Neural crest cell (in vitro differentiated cells): ENCODE data around the gene ALDH4A1. TPM values are rescaled to one million over a fixed set of nuclear protein-coding genes. Genes with fewer than 3 reads are reported as not detected.

ENCODE experiments used
- DNase-seq: peaks from one replicate; pipeline ENCODE4 v3.0.0; 2021; ENCODE audit warnings: low read depth, mixed read lengths, low spot score
- H3K27ac Mint-ChIP-seq: one replicate; pipeline ENCODE4 v1.8.0; 2021; ENCODE audit warnings: mild to moderate bottlenecking, mixed read lengths; ENCODE audit not compliant: unreplicated experiment
- H3K27me3 Mint-ChIP-seq: 2 replicates; pipeline ENCODE4 v1.8.0; 2021; ENCODE audit warnings: low read depth, mild to moderate bottlenecking, mixed read lengths
- H3K36me3 Mint-ChIP-seq: 2 replicates; pipeline ENCODE4 v1.8.0; 2021; ENCODE audit warnings: low read depth, mild to moderate bottlenecking, mixed read lengths
- H3K4me1 Mint-ChIP-seq: 2 replicates; pipeline ENCODE4 v1.8.0; 2021; ENCODE audit warnings: mixed read lengths
- H3K4me3 Mint-ChIP-seq: one replicate; pipeline ENCODE4 v1.8.0; 2021; ENCODE audit warnings: mild to moderate bottlenecking, mixed read lengths
- H3K9me3 Mint-ChIP-seq: 2 replicates; pipeline ENCODE4 v1.8.0; 2021; ENCODE audit warnings: mixed read lengths
- total RNA-seq: library from RNA; stranded (reverse); gene quantifications from 2 replicates; pipeline ENCODE4 v1.2.1, GENCODE V29; 2021
- TF ChIP-seq, protein P1 (sequence below): fragments of 200-600 bp; sonication (generic); conservative IDR thresholded peaks from 2 replicates; pipeline ENCODE4 v1.5.0; 2021; ENCODE audit warnings: antibody characterized with exemption, mild to moderate bottlenecking

Gene ALDH4A1
- total RNA-seq, 1 donor from 2014 or later, result 19.5 TPM

DNA sequence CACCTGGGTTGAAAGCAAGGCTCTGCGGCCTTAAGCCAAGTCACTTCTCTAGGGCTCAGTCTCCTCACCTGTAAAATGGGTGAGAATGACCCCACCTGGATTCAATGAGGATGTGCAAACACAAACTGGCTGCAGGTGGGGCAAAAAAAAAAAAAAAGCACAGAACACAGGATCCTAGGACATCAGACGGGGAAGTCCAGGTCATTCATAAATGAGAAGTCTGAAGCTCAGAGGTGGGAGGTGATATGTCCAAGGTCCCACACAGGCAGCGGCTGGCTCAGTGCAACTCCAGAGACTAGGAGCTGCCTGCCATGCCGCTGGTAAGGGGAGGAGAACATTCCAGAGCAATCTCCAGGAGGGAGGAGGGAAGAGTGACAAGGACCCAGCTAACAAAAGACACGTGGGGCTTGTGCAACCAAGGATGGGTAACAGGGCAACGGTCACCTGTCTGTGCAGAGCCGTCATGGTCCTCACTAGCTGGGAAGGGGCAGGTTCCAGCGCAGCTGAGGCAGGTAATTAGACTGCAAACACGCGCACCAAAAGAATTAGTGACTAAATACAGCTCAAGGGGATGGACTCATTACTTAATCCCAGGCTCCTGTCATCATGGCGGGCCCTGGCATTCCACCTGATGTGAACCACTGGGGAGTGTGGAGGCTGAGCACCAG lies 34.6 kb upstream of the ALDH4A1 start:
- Mint-ChIP-seq H3K4me1 (peaks cover 48% of the 10 kb centered on the region), H3K27me3 (no peaks in the 10 kb centered on the region), H3K36me3 (no peaks in the 10 kb centered on the region)

DNA sequence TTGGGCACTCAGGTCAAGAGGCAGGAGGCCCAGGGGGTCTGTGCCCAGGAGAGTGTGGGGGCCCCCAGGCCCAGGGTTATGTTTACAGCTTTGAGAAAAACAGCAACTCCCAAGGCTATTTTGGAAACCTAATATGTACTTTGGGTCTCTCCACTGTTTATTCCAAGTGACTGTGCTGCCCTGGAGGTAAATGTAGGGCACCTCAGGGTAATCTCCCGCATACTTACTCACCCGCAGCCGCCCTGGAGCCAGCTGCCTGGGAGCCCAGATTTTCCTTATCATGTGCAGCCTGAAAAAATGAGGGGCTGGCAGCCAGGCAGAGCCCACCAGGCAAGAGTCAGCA lies 34.1 kb upstream of the ALDH4A1 start:
- no peaks in the 10 kb centered on the region for H3K27me3 Mint-ChIP-seq
- H3K27ac Mint-ChIP-seq, result no peak overlapping the region
- no peaks in the 10 kb centered on the region for H3K36me3 Mint-ChIP-seq
- H3K4me1 Mint-ChIP-seq, result peaks cover 48% of the 10 kb centered on the region
- no peak overlapping the region for H3K4me3 Mint-ChIP-seq
- DNase-seq, result no peak
- TF ChIP-seq, protein P1, sequence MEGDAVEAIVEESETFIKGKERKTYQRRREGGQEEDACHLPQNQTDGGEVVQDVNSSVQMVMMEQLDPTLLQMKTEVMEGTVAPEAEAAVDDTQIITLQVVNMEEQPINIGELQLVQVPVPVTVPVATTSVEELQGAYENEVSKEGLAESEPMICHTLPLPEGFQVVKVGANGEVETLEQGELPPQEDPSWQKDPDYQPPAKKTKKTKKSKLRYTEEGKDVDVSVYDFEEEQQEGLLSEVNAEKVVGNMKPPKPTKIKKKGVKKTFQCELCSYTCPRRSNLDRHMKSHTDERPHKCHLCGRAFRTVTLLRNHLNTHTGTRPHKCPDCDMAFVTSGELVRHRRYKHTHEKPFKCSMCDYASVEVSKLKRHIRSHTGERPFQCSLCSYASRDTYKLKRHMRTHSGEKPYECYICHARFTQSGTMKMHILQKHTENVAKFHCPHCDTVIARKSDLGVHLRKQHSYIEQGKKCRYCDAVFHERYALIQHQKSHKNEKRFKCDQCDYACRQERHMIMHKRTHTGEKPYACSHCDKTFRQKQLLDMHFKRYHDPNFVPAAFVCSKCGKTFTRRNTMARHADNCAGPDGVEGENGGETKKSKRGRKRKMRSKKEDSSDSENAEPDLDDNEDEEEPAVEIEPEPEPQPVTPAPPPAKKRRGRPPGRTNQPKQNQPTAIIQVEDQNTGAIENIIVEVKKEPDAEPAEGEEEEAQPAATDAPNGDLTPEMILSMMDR, result no peak
- H3K9me3 Mint-ChIP-seq, result no peaks in the 10 kb centered on the region

More for the DNA sequence above, 34.6 kb upstream of the ALDH4A1 start:
- Mint-ChIP-seq H3K9me3 (no peaks in the 10 kb centered on the region), H3K4me3 (no peak overlapping the region), H3K27ac (no peak overlapping the region)
- TF ChIP-seq, protein P1, result no peak
- DNase-seq, result no peak

DNA sequence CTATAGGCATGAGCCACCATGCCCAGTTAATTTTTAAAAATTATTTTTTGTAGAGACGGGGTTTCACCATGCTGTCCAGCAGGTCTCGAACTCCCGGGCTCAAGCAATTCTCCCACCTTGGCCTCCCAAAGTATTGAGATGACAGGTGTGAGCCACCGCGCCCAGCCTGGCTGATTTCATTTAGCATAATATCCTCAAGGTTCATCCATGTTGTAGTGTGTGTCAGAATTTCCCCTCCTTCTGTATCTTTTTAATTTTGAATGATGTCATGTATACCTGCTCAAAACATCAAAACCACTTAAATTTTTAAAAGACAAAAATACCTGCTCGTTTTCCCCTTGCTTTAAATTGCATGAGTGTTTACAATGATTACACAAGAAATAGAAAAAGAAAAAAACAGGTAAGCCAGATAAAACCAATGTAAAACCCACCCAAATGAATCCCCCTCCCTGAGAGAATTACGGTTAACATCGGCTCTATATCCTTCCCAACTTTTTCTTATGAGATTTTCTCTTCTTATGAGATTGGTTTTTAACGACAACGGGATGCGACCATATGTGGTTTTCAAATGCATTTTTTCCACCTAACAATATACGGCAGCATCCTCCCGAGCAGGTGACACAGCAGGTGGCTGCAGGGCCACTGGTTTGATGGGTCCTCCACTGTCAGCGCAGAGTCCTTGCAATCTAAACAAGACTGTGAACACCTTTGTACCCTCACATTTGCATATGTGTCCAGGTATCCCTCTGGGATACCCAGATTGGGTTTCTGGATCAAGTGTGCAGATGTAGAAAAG lies 32.0 kb upstream of the ALDH4A1 start:
- Mint-ChIP-seq H3K36me3 (no peaks in the 10 kb centered on the region), H3K27me3 (no peaks in the 10 kb centered on the region), H3K4me3 (no peak overlapping the region), H3K9me3 (no peaks in the 10 kb centered on the region), H3K4me1 (peaks cover 28% of the 10 kb centered on the region), H3K27ac (no peak overlapping the region)
- TF ChIP-seq, protein P1, result no peak
- DNase-seq, result no peak

DNA sequence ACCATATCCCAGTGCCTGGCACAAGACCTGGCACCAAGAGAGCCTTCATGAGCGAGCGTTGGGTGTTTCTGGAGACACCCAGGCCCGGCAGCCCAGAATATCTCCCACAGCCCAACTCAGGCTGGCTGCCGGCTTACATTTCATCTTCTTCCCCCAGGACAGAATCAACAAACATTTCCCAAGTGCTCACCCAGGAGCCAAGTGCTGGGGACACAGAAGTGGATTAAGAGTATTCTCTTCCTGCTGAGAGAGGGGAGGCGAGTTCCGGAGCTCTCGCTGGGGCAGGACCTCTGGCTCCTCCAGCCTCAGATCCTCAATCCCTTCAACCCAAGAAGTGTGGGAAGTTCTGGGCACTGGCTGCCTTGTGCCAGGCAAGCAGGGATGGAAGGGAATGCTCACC lies 30.5 kb upstream of the ALDH4A1 start:
- TF ChIP-seq, protein P1, result no peak
- Mint-ChIP-seq H3K4me3 (no peak overlapping the region), H3K27me3 (no peaks in the 10 kb centered on the region), H3K9me3 (no peaks in the 10 kb centered on the region), H3K27ac (peak overlapping the region; percentile 27), H3K4me1 (peaks cover 22% of the 10 kb centered on the region), H3K36me3 (no peaks in the 10 kb centered on the region)
- no peak for DNase-seq

DNA sequence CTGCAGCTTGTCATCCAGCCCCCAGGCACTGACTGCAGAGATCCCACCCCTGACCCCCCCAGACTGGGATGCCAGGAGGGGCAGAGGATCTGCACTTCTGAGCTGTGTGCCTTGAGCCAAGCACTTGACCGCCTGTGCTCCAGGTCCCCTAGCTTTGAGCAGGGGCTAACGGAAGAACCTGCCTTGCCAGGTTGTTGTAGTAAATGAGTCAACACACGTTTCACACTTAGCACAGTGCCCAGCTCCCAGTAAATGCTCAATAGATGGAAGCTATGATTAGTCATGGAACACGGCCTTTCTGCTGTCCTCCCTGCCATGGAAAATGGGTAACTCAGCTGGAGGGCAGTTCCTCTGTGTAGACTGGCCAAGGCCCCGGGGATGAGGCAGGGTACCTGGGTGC lies 30.0 kb upstream of the ALDH4A1 start:
- DNase-seq, result no peak
- no peaks in the 10 kb centered on the region for H3K36me3 Mint-ChIP-seq
- peaks cover 21% of the 10 kb centered on the region for H3K4me1 Mint-ChIP-seq
- H3K4me3 Mint-ChIP-seq, result no peak overlapping the region
- H3K27ac Mint-ChIP-seq, result no peak overlapping the region
- H3K27me3 Mint-ChIP-seq, result no peaks in the 10 kb centered on the region
- TF ChIP-seq, protein P1, result no peak
- H3K9me3 Mint-ChIP-seq, result no peaks in the 10 kb centered on the region
